ENCODE data around the gene CCDC40. TPM values are rescaled to one million over a fixed set of nuclear protein-coding genes. Genes with fewer than 3 reads are reported as not detected.
A peak's percentile ranks its signal among the peaks of the same experiment; 100 is the strongest.

The CCDC40 gene
- total RNA-seq, 2 donors from 2014 or later = 3.0 to 9.3 TPM

- no peak for DNase-seq (ENCODE audit: low spot score)
- Histone ChIP-seq H3K4me1 (peaks cover 0 to 13% of the 10 kb centered on the region in 2 donors), H3K4me3 (no peak overlapping the region), H3K27me3 (no peaks in the 10 kb centered on the region), H3K36me3 (no peaks in the 10 kb centered on the region), H3K27ac (peak overlapping the region in 1 of 2 donors; percentile 60), H3K9me3 (no peaks in the 10 kb centered on the region)
- no peak for TF ChIP-seq CTCF (IDR thresholded peaks at IDR 0.05)
These were observed 36.3 kb upstream of the CCDC40 start for GRCh38 chr17:80000136-80000535.

- no peak for TF ChIP-seq CTCF (IDR thresholded peaks at IDR 0.05)
- no peak for DNase-seq (ENCODE audit: low spot score)
- no peaks in the 10 kb centered on the region for H3K36me3 ChIP-seq
- H3K27ac ChIP-seq = peak overlapping the region; percentile 46 to 60
- no peaks in the 10 kb centered on the region for H3K9me3 ChIP-seq
- H3K4me3 ChIP-seq = no peak overlapping the region
- no peaks in the 10 kb centered on the region for H3K27me3 ChIP-seq
- H3K4me1 ChIP-seq = peaks cover 0 to 21% of the 10 kb centered on the region in 2 donors
These were observed 35.3 kb upstream of the CCDC40 start for GRCh38 chr17:80000981-80001775.

GRCh38 chr17:80002070-80002641 lies 34.3 kb upstream of the CCDC40 start:
- no peak for DNase-seq (ENCODE audit: low spot score)
- Histone ChIP-seq H3K27me3 (no peaks in the 10 kb centered on the region), H3K4me1 (peaks cover 0 to 23% of the 10 kb centered on the region in 2 donors), H3K36me3 (no peaks in the 10 kb centered on the region), H3K27ac (no peak overlapping the region), H3K4me3 (no peak overlapping the region), H3K9me3 (no peaks in the 10 kb centered on the region)
- no peak for TF ChIP-seq CTCF (IDR thresholded peaks at IDR 0.05)

- Histone ChIP-seq H3K27ac (no peak overlapping the region), H3K4me3 (no peak overlapping the region), H3K36me3 (no peaks in the 10 kb centered on the region), H3K4me1 (peaks cover 0 to 23% of the 10 kb centered on the region in 2 donors), H3K27me3 (no peaks in the 10 kb centered on the region), H3K9me3 (no peaks in the 10 kb centered on the region)
- TF ChIP-seq CTCF (IDR thresholded peaks at IDR 0.05) = no peak
- DNase-seq (ENCODE audit: low spot score) = no peak
These were observed 33.6 kb upstream of the CCDC40 start for GRCh38 chr17:80002690-80003490.

- no peak overlapping the region for H3K4me3 ChIP-seq
- TF ChIP-seq CTCF (IDR thresholded peaks at IDR 0.05) = no peak
- DNase-seq (ENCODE audit: low spot score) = no peak
- H3K27ac ChIP-seq = no peak overlapping the region
- no peaks in the 10 kb centered on the region for H3K9me3 ChIP-seq
- no peaks in the 10 kb centered on the region for H3K36me3 ChIP-seq
- H3K4me1 ChIP-seq = peaks cover 0 to 32% of the 10 kb centered on the region in 2 donors
- H3K27me3 ChIP-seq = no peaks in the 10 kb centered on the region
These were observed 32.5 kb upstream of the CCDC40 start for GRCh38 chr17:80003969-80004368.

Data from right atrium auricular region (tissue), 2 donors.